ENCODE data around the gene FAM163B. TPM values are rescaled to one million over a fixed set of nuclear protein-coding genes. Genes with fewer than 3 reads are reported as not detected.

Gene FAM163B
- total and polyA plus RNA-seq, 2 experiments from 2014 or later, result 0.60 to 1.3 TPM

- Histone ChIP-seq H3K9me2 (ENCODE audit: insufficient read depth) (no peaks in the 10 kb centered on the region), H4K20me1 (replicated peaks; ENCODE audit: insufficient read depth) (no peaks in the 10 kb centered on the region), H3K4me3 (no peak overlapping the region), H3F3A (replicated peaks; ENCODE audit: low read depth) (no peaks in the 10 kb centered on the region), H2AFZ (no peak overlapping the region), H3K27me3 (ENCODE audit: insufficient read depth) (no peaks in the 10 kb centered on the region), H3K79me2 (replicated peaks; ENCODE audit: insufficient read depth) (no peaks in the 10 kb centered on the region), H3K4me2 (no peak overlapping the region), H3K36me3 (ENCODE audit: insufficient read depth) (no peaks in the 10 kb centered on the region), H3K27ac (ENCODE audit: low read depth) (no peak overlapping the region), H3K4me1 (ENCODE audit: insufficient read depth) (no peaks in the 10 kb centered on the region)
- H3K36me3 Mint-ChIP-seq (ENCODE audit: low read depth), result no peaks in the 10 kb centered on the region
- peaks cover 16% of the 10 kb centered on the region for H3K27me3 Mint-ChIP-seq (ENCODE audit: insufficient read depth, low read depth, poor library complexity)
- DNase-seq (ENCODE audit: low spot score) (no peak), ATAC-seq (no peak)
- H3K4me1 Mint-ChIP-seq, result peaks cover 23% of the 10 kb centered on the region
- TF ChIP-seq NANOG (IDR thresholded peaks at IDR 0.05; ENCODE audit: borderline replicate concordance), result no peak
- TF ChIP-seq ZNF114 (CRISPR knock-in tag; IDR thresholded peaks at IDR 0.05), result no peak
- no peak for TF ChIP-seq POLR2AphosphoS5 (IDR thresholded peaks at IDR 0.05; ENCODE audit: low read depth)
- TF ChIP-seq EZH2phosphoT487 (IDR thresholded peaks at IDR 0.05; ENCODE audit: unreplicated experiment), result no peak
- no peak for TF ChIP-seq ZNF462 (CRISPR knock-in tag; IDR thresholded peaks at IDR 0.05)
- TF ChIP-seq ZNF331 (CRISPR knock-in tag; IDR thresholded peaks at IDR 0.05; ENCODE audit: low read depth), result no peak
- no peak for TF ChIP-seq JUNB (IDR thresholded peaks at IDR 0.05; ENCODE audit: unreplicated experiment)
- no peak for TF ChIP-seq STAT1 (IDR thresholded peaks at IDR 0.05; ENCODE audit: unreplicated experiment)
- no peak for TF ChIP-seq REST (IDR thresholded peaks at IDR 0.05; ENCODE audit: unreplicated experiment)
- TF ChIP-seq EZH2 (IDR thresholded peaks at IDR 0.05; ENCODE audit: low read depth, unreplicated experiment), result no peak
- no peak for TF ChIP-seq CTCF (conservative IDR thresholded peaks at IDR 0.05; ENCODE audit: low read depth in 2 of 2)
- TF ChIP-seq ETS1 (IDR thresholded peaks at IDR 0.05), result no peak
- TF ChIP-seq CREB1 (CRISPR knock-in tag; IDR thresholded peaks at IDR 0.05; ENCODE audit: low read depth), result no peak
- H3K9me3 Mint-ChIP-seq, result no peaks in the 10 kb centered on the region
- H3K27ac Mint-ChIP-seq, result no peak overlapping the region
- no peak overlapping the region for H3K4me3 Mint-ChIP-seq
Measured at GRCh38 chr9:133657120-133657661, 48.0 kb upstream of the FAM163B start.
